CD14-positive monocyte (primary cell): ENCODE measurements around the gene RALY. TPM values are rescaled to one million over a fixed set of nuclear protein-coding genes. Genes with fewer than 3 reads are reported as not detected.
A peak's percentile ranks its signal among the peaks of the same experiment; 100 is the strongest.

Source experiments
- DNase-seq, 3 donors: peaks; one replicate each; pipeline ENCODE4 v3.0.0-alpha.2; 2011 to 2022
- H2AFZ ChIP-seq: 2 replicates; pipeline ENCODE4 v1.6.0; 2012; ENCODE audit warnings: mild to moderate bottlenecking, low read depth, low read length, inconsistent platforms; ENCODE audit not compliant: insufficient read depth, poor library complexity, severe bottlenecking
- H3K27ac ChIP-seq, 2 donors: 1 replicate in 1 of 2; 2 replicates in 1 of 2; pipeline ENCODE4 v1.5.1; 2012 to 2013; ENCODE audit warnings: low read length in 2 of 2, control low read depth in 1 of 2, inconsistent platforms in 1 of 2, low read depth in 1 of 2, mild to moderate bottlenecking in 1 of 2
- H3K27me3 ChIP-seq, 2 donors: one replicate each; pipeline versions ENCODE4 v1.6.0 to v1.6.1; 2011 to 2013; ENCODE audit warnings: low read length in 2 of 2; ENCODE audit not compliant: control insufficient read depth in 2 of 2, insufficient read depth in 2 of 2
- H3K36me3 ChIP-seq, 2 donors: replicated peaks in 1 of 2; 1 replicate in 1 of 2; 2 replicates in 1 of 2; pipeline versions ENCODE4 v1.5.1 to v1.6.1; 2012 to 2013; ENCODE audit warnings: low read length in 2 of 2, control low read depth in 1 of 2, inconsistent platforms in 1 of 2, mild to moderate bottlenecking in 1 of 2; ENCODE audit not compliant: insufficient read depth in 2 of 2, control insufficient read depth in 1 of 2
- H3K4me1 ChIP-seq, 2 donors: 1 replicate in 1 of 2; 2 replicates in 1 of 2; pipeline versions ENCODE4 v1.5.1 to v1.6.1; 2012 to 2013; ENCODE audit warnings: low read length in 2 of 2, control low read depth in 1 of 2, inconsistent platforms in 1 of 2, mild to moderate bottlenecking in 1 of 2, moderate library complexity in 1 of 2; ENCODE audit not compliant: insufficient read depth in 2 of 2, control insufficient read depth in 1 of 2
- H3K4me2 ChIP-seq: replicated peaks from 2 replicates; pipeline ENCODE3; 2012; ENCODE audit warnings: low read length, moderate library complexity, mild to moderate bottlenecking; ENCODE audit not compliant: poor library complexity, severe bottlenecking; ENCODE audit errors: extremely low read depth
- H3K4me3 ChIP-seq, 3 experiments: fragments of 200-600 bp in 1 of 3; sonication (generic) in 1 of 3; replicated peaks in 1 of 3; 1 replicate in 2 of 3; 2 replicates in 1 of 3; pipeline ENCODE4 v1.5.1; 2011 to 2013; ENCODE audit warnings: low read length in 3 of 3, mild to moderate bottlenecking in 3 of 3, control low read depth in 2 of 3, low read depth in 2 of 3, inconsistent platforms in 1 of 3, moderate library complexity in 1 of 3
- H3K79me2 ChIP-seq: 2 replicates; pipeline ENCODE4 v1.6.0; 2012; ENCODE audit warnings: mild to moderate bottlenecking, control low read depth, inconsistent platforms, low read length, moderate library complexity; ENCODE audit not compliant: insufficient read depth
- H3K9ac ChIP-seq: 2 replicates; pipeline ENCODE4 v1.6.0; 2017; ENCODE audit warnings: low read length, mild to moderate bottlenecking; ENCODE audit not compliant: insufficient read depth, poor library complexity, severe bottlenecking
- H3K9me3 ChIP-seq, 2 donors: replicated peaks in 1 of 2; 1 replicate in 1 of 2; 2 replicates in 1 of 2; pipeline versions ENCODE4 v1.5.1 to v1.6.1; 2012 to 2013; ENCODE audit warnings: low read length in 2 of 2, control low read depth in 1 of 2; ENCODE audit not compliant: control insufficient read depth in 1 of 2, insufficient read depth in 1 of 2
- H4K20me1 ChIP-seq: 2 replicates; pipeline ENCODE4 v1.6.0; 2012; ENCODE audit warnings: mild to moderate bottlenecking, low read length, control low read depth, moderate library complexity; ENCODE audit not compliant: insufficient read depth
- H3K27ac Mint-ChIP-seq, 7 donors: one replicate each; pipeline ENCODE4 v1.8.0; 2020; ENCODE audit warnings: mild to moderate bottlenecking in 7 of 7, mixed read lengths in 7 of 7, moderate library complexity in 6 of 7, inconsistent platforms in 2 of 7
- H3K27me3 Mint-ChIP-seq, 3 donors: one replicate each; pipeline ENCODE4 v1.8.0; 2021 to 2022; ENCODE audit warnings: low read depth in 3 of 3, mild to moderate bottlenecking in 3 of 3, mixed read lengths in 3 of 3, moderate library complexity in 3 of 3, inconsistent platforms in 1 of 3
- H3K36me3 Mint-ChIP-seq, 2 donors: one replicate each; pipeline ENCODE4 v1.8.0; 2020; ENCODE audit warnings: mixed read lengths in 2 of 2, inconsistent platforms in 1 of 2, mild to moderate bottlenecking in 1 of 2
- H3K4me1 Mint-ChIP-seq: one replicate; pipeline ENCODE4 v1.8.0; 2020; ENCODE audit warnings: mild to moderate bottlenecking, mixed read lengths
- H3K4me3 Mint-ChIP-seq, 2 donors: one replicate each; pipeline ENCODE4 v1.8.0; 2020; ENCODE audit warnings: mild to moderate bottlenecking in 2 of 2, mixed read lengths in 2 of 2, moderate library complexity in 1 of 2
- H3K9me3 Mint-ChIP-seq, 7 donors: one replicate each; pipeline ENCODE4 v1.8.0; 2020 to 2022; ENCODE audit warnings: mixed read lengths in 7 of 7, mild to moderate bottlenecking in 6 of 7, moderate library complexity in 6 of 7, inconsistent platforms in 2 of 7
- WGBS: methylation state at CpG from one replicate; pipeline ENCODE4 v1.1.5; 2013; ENCODE audit warnings: missing lambda C conversion rate; ENCODE audit not compliant: insufficient coverage; 5-methylcytosine and 5-hydroxymethylcytosine counted together
- intact Hi-C, 2 donors: fragments of 100-400 bp; cut with micrococcal nuclease; formaldehyde crosslinking; loops; one replicate each; pipeline versions ENCODE4 v1.15.0 to v1.15.1; 2023
- polyA plus RNA-seq, 3 donors: library from polyadenylated mRNA; depleted of rRNA in 1 of 3; unstranded in 2 of 3; stranded (reverse) in 1 of 3; fragments of 300-500 nt in 2 of 3; fragments of >200 nt in 1 of 3; fragmentation: Illumina TruSeq in 2 of 3; gene quantifications; 1 replicate in 2 of 3; 2 replicates in 1 of 3; pipeline ENCODE4 v1.2.3, GENCODE V29; 2012 to 2021
- TF ChIP-seq, protein P1 (sequence below): fragments of 200-600 bp; IDR thresholded peaks from one replicate; pipeline ENCODE4 v1.8.0; 2022; ENCODE audit warnings: antibody characterized with exemption, mild to moderate bottlenecking

Gene RALY
- polyA plus RNA-seq, 3 donors = 88.4 to 154 (median 152) TPM

DNA sequence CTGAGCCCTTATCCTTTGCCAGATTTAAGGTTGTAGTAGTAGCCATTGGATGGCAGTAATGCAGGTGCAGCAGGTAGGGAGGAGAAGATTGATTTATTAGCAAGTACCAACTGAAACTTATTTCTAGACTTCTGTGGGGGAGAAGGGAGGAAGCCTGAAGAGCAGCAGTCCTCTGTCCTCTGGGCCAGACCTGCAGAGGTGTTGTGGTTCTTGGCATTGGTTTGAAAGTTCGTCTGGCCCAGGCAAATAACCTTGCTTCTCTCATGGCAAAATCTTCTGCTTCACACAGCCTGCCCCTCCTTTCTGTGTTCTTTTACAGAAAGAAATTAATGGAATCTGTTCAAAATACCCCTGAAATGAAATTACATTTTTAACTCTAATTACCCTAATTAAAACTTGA, 24.5 kb downstream of the RALY start:
- Mint-ChIP-seq H3K4me3 (no peak overlapping the region), H3K36me3 (peaks cover 2 to 14% of the 10 kb centered on the region in 2 donors), H3K9me3 (no peaks in the 10 kb centered on the region), H3K4me1 (peaks cover 55% of the 10 kb centered on the region), H3K27me3 (no peaks in the 10 kb centered on the region), H3K27ac (peak overlapping the region in 2 of 7 donors; percentile 39 to 45)
- H3K4me1 ChIP-seq = peaks cover 18 to 25% of the 10 kb centered on the region in 2 donors
- no peak overlapping the region for H2AFZ ChIP-seq
- H4K20me1 ChIP-seq = peaks cover 100% of the 10 kb centered on the region
- WGBS = no CpG with 5 or more reads among the region's 1 CpG
- intact Hi-C loops = no loop called here
- DNase-seq = no peak
- peaks cover 98% of the 10 kb centered on the region for H3K79me2 ChIP-seq
- no peak overlapping the region for H3K9ac ChIP-seq
- no peak overlapping the region for H3K27ac ChIP-seq
- H3K36me3 ChIP-seq = no peaks in the 10 kb centered on the region
- TF ChIP-seq, protein P1, sequence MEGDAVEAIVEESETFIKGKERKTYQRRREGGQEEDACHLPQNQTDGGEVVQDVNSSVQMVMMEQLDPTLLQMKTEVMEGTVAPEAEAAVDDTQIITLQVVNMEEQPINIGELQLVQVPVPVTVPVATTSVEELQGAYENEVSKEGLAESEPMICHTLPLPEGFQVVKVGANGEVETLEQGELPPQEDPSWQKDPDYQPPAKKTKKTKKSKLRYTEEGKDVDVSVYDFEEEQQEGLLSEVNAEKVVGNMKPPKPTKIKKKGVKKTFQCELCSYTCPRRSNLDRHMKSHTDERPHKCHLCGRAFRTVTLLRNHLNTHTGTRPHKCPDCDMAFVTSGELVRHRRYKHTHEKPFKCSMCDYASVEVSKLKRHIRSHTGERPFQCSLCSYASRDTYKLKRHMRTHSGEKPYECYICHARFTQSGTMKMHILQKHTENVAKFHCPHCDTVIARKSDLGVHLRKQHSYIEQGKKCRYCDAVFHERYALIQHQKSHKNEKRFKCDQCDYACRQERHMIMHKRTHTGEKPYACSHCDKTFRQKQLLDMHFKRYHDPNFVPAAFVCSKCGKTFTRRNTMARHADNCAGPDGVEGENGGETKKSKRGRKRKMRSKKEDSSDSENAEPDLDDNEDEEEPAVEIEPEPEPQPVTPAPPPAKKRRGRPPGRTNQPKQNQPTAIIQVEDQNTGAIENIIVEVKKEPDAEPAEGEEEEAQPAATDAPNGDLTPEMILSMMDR = no peak
- no peak overlapping the region for H3K4me3 ChIP-seq
- no peaks in the 10 kb centered on the region for H3K9me3 ChIP-seq
- H3K4me2 ChIP-seq = no peak overlapping the region
- no peaks in the 10 kb centered on the region for H3K27me3 ChIP-seq

DNA sequence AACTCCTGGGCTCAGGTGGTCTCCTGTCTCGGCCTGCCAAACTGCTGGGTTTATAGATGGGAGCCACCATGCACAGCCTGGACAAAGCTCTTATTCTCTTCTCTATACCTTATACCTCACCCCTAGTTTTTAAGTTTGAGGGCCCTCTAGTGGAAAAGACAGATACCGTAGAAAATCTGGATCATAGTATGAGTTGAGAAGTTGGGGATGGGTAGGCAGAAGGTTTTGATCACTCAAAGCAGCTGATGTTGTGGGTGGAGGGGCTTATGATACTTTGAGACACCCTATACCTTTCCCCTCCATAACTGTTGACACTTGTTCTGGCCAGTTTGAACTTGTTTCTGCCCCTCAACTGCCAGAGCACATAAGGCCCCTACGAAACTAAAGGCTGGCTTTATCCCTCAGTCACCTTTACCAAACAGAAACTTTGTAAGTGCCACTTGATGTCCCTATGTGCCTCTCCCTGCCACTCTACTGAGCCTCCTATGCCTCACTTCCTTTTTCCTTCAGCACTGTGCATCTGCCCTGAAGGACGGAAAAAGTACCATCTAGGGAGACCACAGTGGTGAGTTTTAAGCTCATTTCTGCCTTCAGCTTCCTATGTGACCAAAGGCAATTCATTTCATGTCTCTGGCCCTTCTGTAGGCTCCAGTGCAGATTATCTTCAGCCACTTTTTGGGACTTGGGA, 28.6 kb downstream of the RALY start:
- intact Hi-C loops = no loop called here
- WGBS = 46% methylated on average over 2 of the region's 4 CpGs
- Histone ChIP-seq H3K9ac (no peak overlapping the region), H3K4me1 (peaks cover 33 to 44% of the 10 kb centered on the region in 2 donors), H2AFZ (no peak overlapping the region), H4K20me1 (peaks cover 100% of the 10 kb centered on the region), H3K4me2 (no peak overlapping the region), H3K36me3 (no peaks in the 10 kb centered on the region), H3K4me3 (no peak overlapping the region), H3K27ac (peak overlapping the region in 1 of 2 donors; percentile 56), H3K9me3 (no peaks in the 10 kb centered on the region), H3K27me3 (no peaks in the 10 kb centered on the region), H3K79me2 (peaks cover 98% of the 10 kb centered on the region)
- H3K27me3 Mint-ChIP-seq = peaks cover 0 to 2% (median 0%) of the 10 kb centered on the region in 3 donors
- TF ChIP-seq, protein P1 = peak; percentile 19
- peaks cover 66% of the 10 kb centered on the region for H3K4me1 Mint-ChIP-seq
- H3K4me3 Mint-ChIP-seq = no peak overlapping the region
- H3K36me3 Mint-ChIP-seq = peaks cover 2 to 14% of the 10 kb centered on the region in 2 donors
- DNase-seq = peak; percentile 18 to 36 (median 34)
- H3K9me3 Mint-ChIP-seq = no peaks in the 10 kb centered on the region
- peak overlapping the region in 5 of 7 donors; percentile 3 to 87 (median 56) for H3K27ac Mint-ChIP-seq
